HG03064 (cell line): Measurements from ENCODE around the gene HNRNPLL.

ENCODE experiments used
- ATAC-seq: cut with Tn5 transposase; IDR thresholded peaks from one replicate; pipeline ENCODE4 v1.9.1; 2021; ENCODE audit warnings: low read depth; ENCODE audit not compliant: unreplicated experiment

The HNRNPLL gene

GRCh38 chr2:38598200-38598990 is 4.3 kb downstream of the HNRNPLL start:
- ATAC-seq = no peak

- no peak for ATAC-seq
Observed at GRCh38 chr2:38597115-38597514, 5.6 kb downstream of the HNRNPLL start.

GRCh38 chr2:38596229-38596628 is 6.5 kb downstream of the HNRNPLL start:
- ATAC-seq = no peak

- ATAC-seq = no peak
Observed at GRCh38 chr2:38592951-38593350, 9.8 kb downstream of the HNRNPLL start.

- no peak for ATAC-seq
Observed at GRCh38 chr2:38591152-38591551, 11.6 kb downstream of the HNRNPLL start.

- no peak for ATAC-seq
Observed at GRCh38 chr2:38590053-38590452, 12.7 kb downstream of the HNRNPLL start.

GRCh38 chr2:38586931-38587330 is 15.8 kb downstream of the HNRNPLL start:
- no peak for ATAC-seq

- no peak for ATAC-seq
Observed at GRCh38 chr2:38584881-38585280, 17.8 kb downstream of the HNRNPLL start.

GRCh38 chr2:38583994-38584393 is 18.7 kb downstream of the HNRNPLL start:
- ATAC-seq = no peak

GRCh38 chr2:38583524-38583923 is 19.2 kb downstream of the HNRNPLL start:
- ATAC-seq = no peak

GRCh38 chr2:38581193-38582147 is 21.3 kb downstream of the HNRNPLL start:
- ATAC-seq = no peak

GRCh38 chr2:38580115-38580636 is 22.6 kb downstream of the HNRNPLL start:
- no peak for ATAC-seq

GRCh38 chr2:38578832-38579231 is 23.9 kb downstream of the HNRNPLL start:
- ATAC-seq = no peak

GRCh38 chr2:38574278-38574677 is 28.4 kb downstream of the HNRNPLL start:
- no peak for ATAC-seq

GRCh38 chr2:38572167-38572566 is 30.6 kb downstream of the HNRNPLL start:
- ATAC-seq = no peak

GRCh38 chr2:38571193-38571592 is 31.5 kb downstream of the HNRNPLL start:
- no peak for ATAC-seq

GRCh38 chr2:38568724-38569436 is 33.8 kb downstream of the HNRNPLL start:
- no peak for ATAC-seq

- ATAC-seq = no peak
Observed at GRCh38 chr2:38565333-38565732, 37.4 kb downstream of the HNRNPLL start.

- ATAC-seq = no peak
Observed at GRCh38 chr2:38561691-38562090, 41.0 kb downstream of the HNRNPLL start.

- ATAC-seq = no peak
Observed at GRCh38 chr2:38560092-38560491, 42.6 kb downstream of the HNRNPLL start.

- no peak for ATAC-seq
Observed at GRCh38 chr2:38557981-38558380, 44.7 kb downstream of the HNRNPLL start.
